GM18505 (cell line): Measurements from ENCODE around the gene SLC16A12.
"Not testable (repeated sequence)": the region's sequence is repeated elsewhere in the genome, so short reads cannot be mapped to it uniquely, and the experiment has no call there.

ENCODE experiments used
- ATAC-seq: cut with Tn5 transposase; IDR thresholded peaks from one replicate; pipeline ENCODE4 v1.9.1; 2021; ENCODE audit not compliant: unreplicated experiment
- POLR2A ChIP-seq: IDR thresholded peaks from 4 replicates; pipeline ENCODE4 v1.6.1; 2011; ENCODE audit warnings: borderline replicate concordance; ENCODE audit not compliant: insufficient read depth, insufficient read length; ENCODE audit errors: extremely low read depth

SLC16A12 gene

DNA sequence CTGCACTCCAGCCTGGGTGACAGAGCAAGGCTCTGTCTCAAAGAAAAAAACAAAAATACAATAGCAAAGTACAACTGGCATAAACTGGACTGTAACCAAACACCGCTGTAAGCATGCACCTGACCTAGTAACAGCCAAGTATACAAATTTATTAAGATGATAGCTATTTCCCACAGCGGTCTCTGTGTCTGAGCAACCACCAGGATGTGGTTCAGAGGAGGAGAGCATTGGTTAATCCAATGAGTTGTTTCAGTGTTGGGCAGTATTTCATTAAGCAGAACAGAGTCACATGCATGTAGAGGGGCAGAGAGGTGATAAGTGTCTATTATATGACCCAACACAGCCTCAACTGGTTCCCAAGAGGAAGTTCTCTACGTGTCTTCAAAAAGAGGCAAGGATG is 4.0 kb downstream of the SLC16A12 start:
- ATAC-seq = no peak
- TF ChIP-seq POLR2A = no peak

DNA sequence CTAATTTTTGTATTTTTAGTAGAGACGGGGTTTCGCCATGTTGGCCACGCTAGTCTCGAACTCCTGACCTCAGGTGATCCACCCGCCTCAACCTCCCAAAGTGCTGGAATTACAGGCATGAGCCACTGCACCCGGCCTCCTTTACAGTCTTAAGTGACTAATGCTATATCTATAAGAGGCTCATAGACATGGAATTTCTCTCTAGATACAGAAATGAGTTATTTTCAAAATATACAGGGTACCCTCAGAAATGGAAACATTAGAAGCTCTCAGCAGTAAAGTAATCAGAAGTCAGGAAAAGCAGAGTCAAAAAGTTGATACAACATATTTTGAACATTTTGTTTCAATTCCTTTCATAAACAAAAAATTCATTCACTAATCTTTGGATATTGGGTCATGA is 5.7 kb downstream of the SLC16A12 start:
- not testable (repeated sequence) for ATAC-seq

DNA sequence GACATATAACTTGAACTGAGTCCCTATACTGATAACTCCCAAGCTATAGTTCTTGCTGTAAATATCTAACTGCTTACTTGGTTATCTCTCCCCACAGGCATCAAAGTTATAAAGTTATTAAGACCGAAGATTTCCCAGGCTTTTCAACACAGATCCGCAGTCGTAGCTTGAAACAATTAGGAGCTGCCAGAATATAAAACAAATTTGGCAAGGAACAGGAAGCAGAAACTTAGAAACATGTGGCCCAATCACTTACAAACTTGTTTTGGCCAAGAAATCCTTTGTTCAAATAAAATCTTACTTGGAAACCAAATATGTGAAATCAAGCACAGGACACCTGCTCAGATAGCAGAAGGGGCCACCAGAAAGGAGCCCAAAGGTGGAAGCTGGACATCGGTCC is 9.0 kb downstream of the SLC16A12 start:
- no peak for TF ChIP-seq POLR2A
- ATAC-seq = no peak

DNA sequence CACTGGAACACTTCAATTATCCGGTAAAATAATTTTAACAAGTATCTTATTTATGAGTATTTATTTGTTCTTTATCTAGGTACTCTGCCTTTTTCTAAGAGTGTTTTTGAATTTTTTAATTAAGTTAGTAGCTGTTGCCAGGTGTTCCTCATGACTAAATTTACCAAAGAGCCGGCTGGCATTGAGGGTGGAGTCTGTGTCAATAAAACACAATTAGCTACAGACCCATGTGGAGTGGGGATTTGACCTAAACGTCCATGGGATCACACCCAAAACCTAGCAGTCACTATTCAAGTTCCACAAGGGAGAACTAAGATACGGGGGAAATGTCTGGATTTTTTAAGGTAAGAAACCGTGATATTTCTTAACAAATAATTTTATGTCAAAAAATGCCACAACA is 9.8 kb downstream of the SLC16A12 start:
- no peak for ATAC-seq
- TF ChIP-seq POLR2A = no peak

DNA sequence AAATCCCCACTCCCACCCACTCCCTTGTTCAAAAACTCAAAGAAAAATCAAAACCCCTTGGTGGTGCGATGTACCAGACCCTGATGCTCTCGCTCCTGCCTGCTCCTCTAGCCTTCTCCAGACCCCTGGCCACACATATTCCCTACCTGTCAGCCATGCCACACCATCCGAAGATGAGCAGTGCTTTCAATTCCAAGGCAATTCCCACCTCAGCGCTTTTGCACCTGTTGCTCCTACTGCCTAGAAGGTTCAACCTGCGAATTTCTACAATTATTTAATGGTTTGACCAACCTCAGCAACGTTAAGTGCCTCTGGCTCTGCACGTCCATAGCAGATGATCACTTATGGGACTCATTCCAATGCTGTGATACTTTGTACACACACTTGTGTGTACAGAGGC is 11.1 kb downstream of the SLC16A12 start:
- ATAC-seq = no peak
- no peak for TF ChIP-seq POLR2A

DNA sequence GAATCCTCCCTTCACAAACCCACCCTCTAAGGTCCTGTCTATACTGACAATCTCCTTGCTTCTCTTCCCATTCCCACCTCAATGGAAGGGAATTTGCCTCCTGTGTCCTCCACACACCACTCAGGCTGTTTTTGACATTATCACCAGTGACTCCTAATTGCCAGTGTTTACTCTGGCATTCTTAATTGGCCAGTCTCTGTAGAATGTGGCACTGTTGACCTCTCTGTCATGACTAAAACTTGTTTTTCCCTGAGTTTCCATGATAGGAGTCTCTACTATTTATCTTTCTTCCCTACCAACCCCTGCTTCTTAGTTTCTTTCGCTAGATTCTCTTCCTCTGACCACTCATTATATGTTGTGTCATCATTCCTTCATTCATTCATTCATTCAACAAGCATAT is 12.1 kb downstream of the SLC16A12 start:
- no peak for TF ChIP-seq POLR2A
- no peak for ATAC-seq

DNA sequence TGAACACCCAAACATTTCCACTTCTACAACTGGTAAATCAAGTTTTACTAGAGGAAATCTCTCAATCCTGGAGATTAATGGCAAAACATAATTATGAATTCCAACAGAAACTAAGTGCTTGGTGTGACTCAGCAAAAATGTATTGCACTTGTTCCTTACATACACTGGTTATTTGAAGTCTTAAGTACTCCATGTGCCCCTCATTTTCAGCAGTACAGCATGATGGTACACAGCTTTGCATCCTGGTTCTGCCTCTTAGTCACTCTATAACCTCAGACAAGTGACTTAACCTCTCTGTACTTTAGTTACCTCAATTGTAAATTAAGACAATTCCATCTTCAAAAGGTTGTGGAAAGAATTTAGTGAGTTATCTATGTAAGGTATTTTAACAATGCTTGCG is 12.9 kb downstream of the SLC16A12 start:
- no peak for TF ChIP-seq POLR2A
- no peak for ATAC-seq

DNA sequence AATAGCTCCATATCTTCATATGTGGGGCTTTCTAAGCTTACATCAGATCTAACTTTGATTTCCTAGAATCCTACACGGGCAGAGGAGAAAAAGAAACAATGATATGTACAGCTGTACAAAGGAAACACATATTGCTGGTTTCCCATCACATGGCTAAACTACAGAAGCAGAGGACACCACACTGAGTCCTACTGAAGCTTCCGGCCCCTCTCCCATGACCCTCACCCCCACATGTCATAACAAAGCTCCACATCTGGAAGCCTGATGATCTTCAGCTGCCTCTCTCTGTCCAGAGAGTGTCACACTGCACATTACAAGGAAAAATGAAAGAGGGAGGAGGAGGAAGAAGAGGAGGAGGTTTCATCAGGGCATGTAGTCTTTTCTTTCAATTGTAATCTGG is 14.0 kb downstream of the SLC16A12 start:
- no peak for ATAC-seq
- no peak for TF ChIP-seq POLR2A

DNA sequence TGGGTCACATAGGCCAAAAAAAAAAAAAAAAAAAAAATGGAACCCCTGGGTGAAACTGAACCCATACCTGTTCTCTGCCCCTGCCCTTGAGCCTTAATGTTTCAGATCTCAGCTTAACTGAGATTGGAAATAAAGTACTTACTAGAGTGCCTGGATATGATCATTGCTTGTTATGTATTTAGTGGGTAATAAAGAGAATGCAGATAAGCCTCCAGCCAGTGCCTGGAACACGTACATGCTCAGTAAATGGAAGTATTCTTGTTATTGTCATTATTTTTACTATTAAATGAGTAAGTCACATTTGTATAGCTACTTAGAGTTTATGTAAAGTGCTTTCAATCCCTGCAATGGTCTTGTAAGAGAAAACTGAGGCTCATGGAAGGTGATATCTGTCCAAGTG is 14.7 kb downstream of the SLC16A12 start:
- TF ChIP-seq POLR2A = no peak
- no peak for ATAC-seq

DNA sequence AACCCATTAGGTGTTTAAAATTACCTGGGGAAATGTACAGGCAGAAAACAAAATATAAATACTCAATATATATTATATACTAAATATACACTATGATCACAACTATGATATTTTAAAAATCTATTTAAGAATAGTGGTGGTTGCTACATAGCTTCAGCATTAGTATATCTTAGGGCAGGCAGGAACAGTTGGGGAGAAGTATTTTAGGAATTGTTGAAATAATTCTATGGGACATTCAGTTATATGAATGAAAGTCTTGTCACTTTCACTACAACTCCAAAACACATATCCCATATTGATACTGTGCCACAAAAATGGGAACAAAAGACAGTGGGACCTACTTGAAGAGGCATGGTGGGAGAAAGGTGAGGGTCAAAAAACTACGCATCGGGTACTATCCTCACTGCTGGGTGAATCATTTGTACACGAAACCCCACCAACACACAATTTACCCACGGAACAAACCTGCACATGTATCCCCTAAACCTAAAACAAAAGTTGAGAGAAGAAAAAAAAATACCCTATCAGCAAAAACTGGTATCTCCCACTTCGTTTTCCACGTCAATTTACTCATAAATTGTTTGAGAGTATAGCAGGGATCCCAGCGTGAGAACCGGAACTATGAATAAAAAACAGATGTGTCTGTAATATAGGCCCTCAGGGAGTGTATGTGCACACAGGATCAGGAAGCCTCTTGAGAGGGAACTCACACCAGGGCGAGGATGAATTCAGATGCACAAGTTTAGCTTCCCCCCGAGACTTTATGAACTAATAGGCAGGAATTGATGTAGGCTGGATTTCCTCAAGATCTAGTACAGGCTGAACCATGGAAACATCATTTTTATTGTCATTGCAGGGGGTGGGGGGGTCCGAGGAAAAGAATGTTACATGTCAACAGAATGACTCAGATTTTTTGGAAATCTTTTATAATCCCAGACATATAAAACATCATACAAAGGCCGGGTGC is 16.2 kb downstream of the SLC16A12 start:
- ATAC-seq = no peak
- no peak for TF ChIP-seq POLR2A

DNA sequence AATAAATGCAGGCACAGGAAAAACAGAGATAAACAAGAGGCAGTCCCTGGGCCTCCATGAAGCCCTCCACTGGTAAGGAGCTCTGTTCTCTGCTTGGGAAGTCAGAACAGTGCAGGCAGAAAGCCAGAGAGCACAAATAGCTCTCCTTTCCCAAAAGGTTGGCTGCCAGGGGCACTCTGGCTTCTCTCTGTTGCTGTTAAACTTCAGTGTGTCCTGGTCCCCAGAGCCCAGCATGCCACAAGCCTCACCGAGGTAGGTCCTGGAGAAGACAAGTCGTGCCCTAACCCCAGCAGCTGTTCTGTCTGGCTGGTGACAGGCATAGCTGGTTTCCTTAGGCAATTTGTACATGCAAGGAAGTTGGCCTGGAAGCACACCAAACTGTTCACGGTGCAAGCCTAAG is 17.3 kb downstream of the SLC16A12 start:
- no peak for TF ChIP-seq POLR2A
- no peak for ATAC-seq

DNA sequence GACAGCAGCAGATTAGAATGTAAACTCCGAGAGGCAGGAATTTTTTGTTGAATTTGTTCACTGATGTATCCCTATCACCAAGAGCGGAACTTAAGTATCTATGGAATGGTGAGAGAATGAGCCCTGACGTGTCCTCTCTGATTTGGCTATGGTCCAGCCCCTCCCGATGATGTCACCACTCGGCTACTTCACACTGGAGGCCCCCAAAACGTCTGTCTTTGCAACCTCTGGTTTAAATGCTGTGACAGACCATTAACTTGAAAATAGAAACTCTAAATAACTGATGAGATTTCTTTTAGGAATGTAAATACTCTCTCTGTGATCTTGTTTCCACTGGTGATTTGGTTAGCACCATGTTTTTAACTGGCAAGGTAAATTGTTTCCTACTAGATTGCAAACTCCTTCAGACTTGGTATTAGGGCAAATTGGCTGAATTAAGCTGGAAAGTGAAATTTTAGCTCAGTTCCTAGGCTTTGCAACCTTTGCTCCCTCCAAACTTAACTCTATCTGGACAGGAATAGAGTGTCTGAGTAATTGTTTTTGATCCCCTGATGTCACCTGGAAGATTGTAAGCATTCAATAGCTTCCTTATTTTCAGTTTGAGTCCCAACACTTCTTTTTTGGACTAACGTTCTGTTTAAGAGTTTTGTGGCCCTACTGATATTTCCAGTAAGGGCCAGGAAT is 19.1 kb downstream of the SLC16A12 start:
- no peak for ATAC-seq
- TF ChIP-seq POLR2A = no peak

DNA sequence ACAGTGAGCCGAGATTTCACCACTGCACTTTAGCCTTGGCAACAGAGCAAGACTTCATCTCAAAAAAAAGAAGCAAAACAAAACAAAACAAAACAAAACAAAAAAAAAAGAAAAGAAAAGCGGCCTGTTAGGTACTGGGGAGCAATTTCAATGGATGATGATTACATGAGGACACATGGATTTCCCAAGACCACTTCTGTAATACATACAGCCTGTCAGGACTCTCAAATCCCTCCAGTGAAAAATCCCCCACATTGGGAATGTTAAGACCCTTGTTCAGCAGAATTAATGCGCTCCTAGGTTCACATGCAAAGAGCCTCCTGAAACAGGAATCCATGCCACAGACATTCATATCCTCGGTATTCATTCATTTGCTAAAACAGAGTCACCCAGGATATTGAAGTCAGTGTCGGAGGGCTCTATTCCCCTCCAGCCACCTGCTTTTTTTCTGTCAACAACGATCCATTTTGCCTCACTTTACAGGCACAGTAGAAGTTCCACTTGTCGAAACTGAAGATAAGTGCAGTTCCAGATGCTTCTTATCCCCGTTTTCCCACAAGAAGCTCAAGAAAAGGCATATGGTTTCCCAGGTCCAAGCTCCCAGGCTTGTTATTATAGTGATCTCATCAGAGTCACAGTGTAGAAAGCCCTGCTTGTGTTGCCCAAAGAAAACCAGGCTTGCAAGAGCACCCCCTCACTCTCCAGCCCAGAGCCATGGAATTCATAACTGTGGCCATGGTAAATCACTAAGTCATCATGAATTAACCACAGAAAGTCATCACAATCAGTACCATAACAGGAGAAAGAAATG is 20.2 kb downstream of the SLC16A12 start:
- no peak for TF ChIP-seq POLR2A
- no peak for ATAC-seq
